B cell (primary cell): ENCODE measurements around the gene ARHGAP15. TPM values are rescaled to one million over a fixed set of nuclear protein-coding genes. Genes with fewer than 3 reads are reported as not detected.

ENCODE experiments used
- ATAC-seq: fragments of 200-7000 bp; cut with Tn5 transposase; one replicate; pipeline ENCODE4 v1.10.0; 2021; ENCODE audit warnings: low read depth, mild to moderate bottlenecking, moderate number of reproducible peaks, moderate library complexity
- CTCF ChIA-PET: fragments of 350-600 bp; sonication (Branson Sonifier 250); formaldehyde crosslinking; loops from one replicate; lab custom pipeline; 2021; ENCODE audit warnings: antibody characterized with exemption, inconsistent platforms; lab: Charles Lee
- POLR2A ChIA-PET: fragments of 350-600 bp; sonication (Branson Sonifier 250); formaldehyde crosslinking; loops from one replicate; lab custom pipeline; 2021; ENCODE audit warnings: antibody characterized with exemption; lab: Charles Lee
- DNase-seq: peaks from one replicate; pipeline ENCODE4 v3.0.0; 2013
- H2AFZ ChIP-seq: 2 replicates; pipeline ENCODE4 v1.6.1; 2012; ENCODE audit warnings: mild to moderate bottlenecking, low read depth, low read length; ENCODE audit not compliant: insufficient read depth, poor library complexity, severe bottlenecking
- H3K27ac ChIP-seq, 2 donors: 1 replicate in 1 of 2; 2 replicates in 1 of 2; pipeline ENCODE4 v1.5.1; 2012 to 2013; ENCODE audit warnings: low read length in 2 of 2, mild to moderate bottlenecking in 2 of 2, moderate library complexity in 1 of 2
- H3K27me3 ChIP-seq, 4 experiments: fragments of 200-600 bp in 1 of 4; sonication (generic) in 1 of 4; replicated peaks in 1 of 4; 1 replicate in 2 of 4; 2 replicates in 2 of 4; pipeline versions ENCODE4 v1.6.1 to v1.7.0; 2013 to 2016; ENCODE audit warnings: low read length in 3 of 4, mild to moderate bottlenecking in 2 of 4, mixed read lengths in 1 of 4, moderate library complexity in 1 of 4; ENCODE audit not compliant: insufficient read depth in 4 of 4, control insufficient read depth in 3 of 4; ENCODE audit errors: control extremely low read depth in 1 of 4
- H3K36me3 ChIP-seq, 2 experiments: replicated peaks in 1 of 2; 1 replicate in 1 of 2; 2 replicates in 1 of 2; pipeline versions ENCODE4 v1.6.1 to v1.7.1; 2013; ENCODE audit warnings: low read length in 1 of 2; ENCODE audit not compliant: insufficient read depth in 2 of 2, control insufficient read depth in 1 of 2; ENCODE audit errors: control extremely low read depth in 1 of 2, extremely low read depth in 1 of 2
- H3K4me1 ChIP-seq, 2 donors: fragments of 200-600 bp in 1 of 2; sonication (generic) in 1 of 2; 1 replicate in 1 of 2; 2 replicates in 1 of 2; pipeline versions ENCODE4 v1.5.1 to v1.6.1; 2013 to 2017; ENCODE audit warnings: low read length in 2 of 2; ENCODE audit not compliant: control insufficient read depth in 2 of 2, insufficient read depth in 2 of 2
- H3K4me2 ChIP-seq: replicated peaks from 2 replicates; pipeline ENCODE3; 2012; ENCODE audit warnings: mild to moderate bottlenecking, low read depth, low read length; ENCODE audit not compliant: poor library complexity, severe bottlenecking
- H3K4me3 ChIP-seq, 5 experiments: fragments of 200-600 bp in 1 of 5; sonication (generic) in 1 of 5; 1 replicate in 3 of 5; 2 replicates in 2 of 5; pipeline versions ENCODE4 v1.5.1 to v1.7.0; 2011 to 2016; ENCODE audit warnings: low read length in 4 of 5, mild to moderate bottlenecking in 4 of 5, low read depth in 2 of 5, control low read depth in 1 of 5, moderate library complexity in 1 of 5; ENCODE audit not compliant: insufficient read depth in 1 of 5; ENCODE audit errors: control extremely low read depth in 1 of 5, extremely low read depth in 1 of 5
- H3K79me2 ChIP-seq: fragments of 200-600 bp; sonication (generic); one replicate; pipeline ENCODE4 v1.6.0; 2016; ENCODE audit warnings: low read length; ENCODE audit not compliant: control insufficient read depth, insufficient read depth
- H3K9ac ChIP-seq: fragments of 200-600 bp; sonication (generic); 2 replicates; pipeline ENCODE4 v1.6.1; 2017; ENCODE audit warnings: mild to moderate bottlenecking, low read length, moderate library complexity
- H3K9me3 ChIP-seq, 3 donors: one replicate each; pipeline versions ENCODE4 v1.6.1 to v1.7.1; 2013; ENCODE audit warnings: low read length in 2 of 3; ENCODE audit not compliant: control insufficient read depth in 2 of 3, insufficient read depth in 1 of 3; ENCODE audit errors: control extremely low read depth in 1 of 3
- H4K20me1 ChIP-seq: 2 replicates; pipeline ENCODE4 v1.6.0; 2012; ENCODE audit warnings: mild to moderate bottlenecking, low read length; ENCODE audit not compliant: insufficient read depth, control insufficient read depth, poor library complexity, severe bottlenecking
- H3K27ac Mint-ChIP-seq: one replicate; pipeline ENCODE4 v1.8.0; 2021; ENCODE audit warnings: mixed read lengths
- H3K27me3 Mint-ChIP-seq: one replicate; pipeline ENCODE4 v1.8.0; 2021; ENCODE audit warnings: mixed read lengths
- H3K4me1 Mint-ChIP-seq: one replicate; pipeline ENCODE4 v1.8.0; 2021; ENCODE audit warnings: mixed read lengths
- H3K4me3 Mint-ChIP-seq: one replicate; pipeline ENCODE4 v1.8.0; 2021; ENCODE audit warnings: mixed read lengths
- H3K9me3 Mint-ChIP-seq: one replicate; pipeline ENCODE4 v1.8.0; 2022; ENCODE audit warnings: mixed read lengths; ENCODE audit not compliant: insufficient read depth
- EZH2 ChIP-seq: IDR thresholded peaks from 2 replicates; pipeline ENCODE4 v1.6.1; 2012; ENCODE audit warnings: borderline replicate concordance, low read depth, mild to moderate bottlenecking, moderate library complexity, low read length; ENCODE audit not compliant: insufficient read depth, poor library complexity, severe bottlenecking
- WGBS: methylation state at CpG from one replicate; pipeline ENCODE4 v1.1.5; 2013; ENCODE audit warnings: missing lambda C conversion rate; ENCODE audit not compliant: insufficient coverage; 5-methylcytosine and 5-hydroxymethylcytosine counted together
- intact Hi-C: fragments of 100-400 bp; cut with micrococcal nuclease; formaldehyde crosslinking; loops from one replicate; pipeline ENCODE4 v1.10.0; 2022
- polyA plus RNA-seq: library from polyadenylated mRNA; depleted of rRNA; stranded (reverse); fragments of >200 nt; gene quantifications from 2 replicates; pipeline ENCODE4 v1.2.3, GENCODE V29; 2012
- total RNA-seq, 2 donors: library from RNA; stranded (reverse); fragments of 120-200 nt in 1 of 2; gene quantifications; 1 replicate in 1 of 2; 2 replicates in 1 of 2; pipeline versions ENCODE4 v1.2.3 to v1.2.4, GENCODE V29; 2013 to 2022
- TF ChIP-seq, protein P1 (sequence below): fragments of 200-600 bp; IDR thresholded peaks from one replicate; pipeline ENCODE4 v1.8.0; 2022; ENCODE audit warnings: antibody characterized with exemption, mild to moderate bottlenecking

ARHGAP15 gene
- total and polyA plus RNA-seq, 2 donors (not counting 1 experiment from before 2014, with no cell fraction given), result 58.6 to 187 TPM

DNA sequence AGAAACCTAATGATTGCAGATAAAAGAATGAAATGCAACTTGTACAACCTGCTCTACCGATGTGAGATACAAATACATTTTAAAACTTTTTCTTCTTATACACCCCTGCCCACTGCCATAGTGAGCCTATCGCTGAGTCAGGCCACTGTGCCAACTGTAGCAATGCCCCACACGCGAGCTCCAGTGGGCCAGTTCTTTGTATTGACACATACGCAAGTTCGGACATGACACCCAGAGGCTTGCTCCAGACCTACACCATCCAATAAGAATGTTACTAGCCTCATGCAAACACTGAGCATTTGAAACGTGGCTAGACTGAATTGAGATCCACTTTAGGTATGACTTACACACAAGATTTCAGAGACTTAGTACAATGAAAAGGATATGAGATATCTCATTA lies 340.1 kb downstream of the ARHGAP15 start:
- intact Hi-C loops, result no loop called here
- Histone ChIP-seq H3K9ac (no peak overlapping the region), H3K36me3 (peaks cover 2 to 6% of the 10 kb centered on the region in 2 experiments), H3K4me2 (no peak overlapping the region), H3K9me3 (no peaks in the 10 kb centered on the region), H3K27me3 (no peaks in the 10 kb centered on the region), H3K4me1 (no peaks in the 10 kb centered on the region), H4K20me1 (no peaks in the 10 kb centered on the region), H2AFZ (no peak overlapping the region), H3K79me2 (no peaks in the 10 kb centered on the region), H3K27ac (no peak overlapping the region), H3K4me3 (no peak overlapping the region)
- Mint-ChIP-seq H3K27ac (no peak overlapping the region), H3K9me3 (no peaks in the 10 kb centered on the region), H3K4me1 (peaks cover 7% of the 10 kb centered on the region), H3K27me3 (no peaks in the 10 kb centered on the region), H3K4me3 (no peak overlapping the region)
- ChIA-PET POLR2A (no interaction called here), CTCF (no interaction called here)
- DNase-seq, result no peak
- 96% methylated on average over 4 of the region's 7 CpGs for WGBS
- no peak for ATAC-seq
- TF ChIP-seq EZH2, result no peak
- TF ChIP-seq, protein P1, sequence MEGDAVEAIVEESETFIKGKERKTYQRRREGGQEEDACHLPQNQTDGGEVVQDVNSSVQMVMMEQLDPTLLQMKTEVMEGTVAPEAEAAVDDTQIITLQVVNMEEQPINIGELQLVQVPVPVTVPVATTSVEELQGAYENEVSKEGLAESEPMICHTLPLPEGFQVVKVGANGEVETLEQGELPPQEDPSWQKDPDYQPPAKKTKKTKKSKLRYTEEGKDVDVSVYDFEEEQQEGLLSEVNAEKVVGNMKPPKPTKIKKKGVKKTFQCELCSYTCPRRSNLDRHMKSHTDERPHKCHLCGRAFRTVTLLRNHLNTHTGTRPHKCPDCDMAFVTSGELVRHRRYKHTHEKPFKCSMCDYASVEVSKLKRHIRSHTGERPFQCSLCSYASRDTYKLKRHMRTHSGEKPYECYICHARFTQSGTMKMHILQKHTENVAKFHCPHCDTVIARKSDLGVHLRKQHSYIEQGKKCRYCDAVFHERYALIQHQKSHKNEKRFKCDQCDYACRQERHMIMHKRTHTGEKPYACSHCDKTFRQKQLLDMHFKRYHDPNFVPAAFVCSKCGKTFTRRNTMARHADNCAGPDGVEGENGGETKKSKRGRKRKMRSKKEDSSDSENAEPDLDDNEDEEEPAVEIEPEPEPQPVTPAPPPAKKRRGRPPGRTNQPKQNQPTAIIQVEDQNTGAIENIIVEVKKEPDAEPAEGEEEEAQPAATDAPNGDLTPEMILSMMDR, result no peak

DNA sequence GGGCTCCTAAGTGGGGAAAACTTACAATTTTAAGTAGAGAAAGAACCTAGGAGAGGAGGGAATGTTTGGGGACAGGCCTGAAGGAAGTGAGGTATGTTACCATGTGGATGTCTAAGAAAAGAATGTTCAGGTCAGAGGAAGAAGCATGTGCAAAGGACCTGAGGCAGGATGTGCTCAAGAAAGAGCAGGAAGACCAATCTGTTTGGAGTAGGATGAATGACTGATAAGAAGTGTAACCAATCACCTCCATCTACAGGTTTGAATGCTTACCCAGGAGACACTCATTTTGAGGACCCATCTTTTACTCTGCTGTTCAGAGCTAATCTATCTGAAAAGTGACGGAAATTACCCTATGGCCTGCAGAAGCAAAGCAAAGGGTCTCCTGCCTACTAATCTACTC lies 342.3 kb downstream of the ARHGAP15 start:
- ChIA-PET CTCF (no interaction called here), POLR2A (no interaction called here)
- Histone ChIP-seq H3K27me3 (no peaks in the 10 kb centered on the region), H3K36me3 (peaks cover 2 to 6% of the 10 kb centered on the region in 2 experiments), H3K4me1 (no peaks in the 10 kb centered on the region), H3K9me3 (no peaks in the 10 kb centered on the region), H4K20me1 (no peaks in the 10 kb centered on the region), H3K27ac (no peak overlapping the region), H3K4me3 (no peak overlapping the region), H3K4me2 (no peak overlapping the region), H3K9ac (no peak overlapping the region), H2AFZ (no peak overlapping the region), H3K79me2 (no peaks in the 10 kb centered on the region)
- DNase-seq, result no peak
- no peaks in the 10 kb centered on the region for H3K27me3 Mint-ChIP-seq
- ATAC-seq, result no peak
- peaks cover 5% of the 10 kb centered on the region for H3K4me1 Mint-ChIP-seq
- no peak overlapping the region for H3K27ac Mint-ChIP-seq
- no CpG with 5 or more reads among the region's 1 CpG for WGBS
- no peak for TF ChIP-seq EZH2
- TF ChIP-seq, protein P1, result no peak
- H3K9me3 Mint-ChIP-seq, result no peaks in the 10 kb centered on the region
- intact Hi-C loops, result no loop called here
- H3K4me3 Mint-ChIP-seq, result no peak overlapping the region
